Right hindlimb (tissue), 1 donor: Measurements from ENCODE around the gene KIF9.
"Not testable (repeated sequence)": the region's sequence is repeated elsewhere in the genome, so short reads cannot be mapped to it uniquely, and the experiment has no call there.

ENCODE experiments used
- DNase-seq: peaks from one replicate; pipeline ENCODE4 v3.0.0-alpha.2; 2018

The KIF9 gene

GRCh38 chr3:47282424-47283192 is at the start of gene KIF9, which contains the start of gene KLHL18:
Gene KIF9 (minus strand): TSS chr3:47282799. CDS start chr3:47277374, 5,425 bp downstream.
Gene KLHL18 (plus strand): TSS chr3:47282944. CDS start chr3:47282966, 22 bp downstream.
- DNase-seq = peak; percentile 95

GRCh38 chr3:47324278-47324865 is 41.8 kb upstream of the KIF9 start:
- peak; percentile 79 for DNase-seq

GRCh38 chr3:47323431-47324277 is 41.1 kb upstream of the KIF9 start:
- DNase-seq = no peak

- DNase-seq = no peak
These were observed 37.4 kb upstream of the KIF9 start for GRCh38 chr3:47319956-47320355.

- no peak for DNase-seq
These were observed 36.3 kb upstream of the KIF9 start for GRCh38 chr3:47318916-47319315.

- not testable (repeated sequence) for DNase-seq
These were observed 33.6 kb upstream of the KIF9 start for GRCh38 chr3:47316151-47316550.

- no peak for DNase-seq
These were observed 32.6 kb upstream of the KIF9 start for GRCh38 chr3:47315069-47315647.

- DNase-seq = no peak
These were observed 31.6 kb upstream of the KIF9 start for GRCh38 chr3:47314056-47314764.

- DNase-seq = no peak
These were observed 30.9 kb upstream of the KIF9 start for GRCh38 chr3:47313341-47314055.

GRCh38 chr3:47310391-47310790 is 27.8 kb upstream of the KIF9 start:
- no peak for DNase-seq

GRCh38 chr3:47309231-47309630 is 26.6 kb upstream of the KIF9 start:
- DNase-seq = not testable (repeated sequence)

- DNase-seq = no peak
These were observed 23.4 kb upstream of the KIF9 start for GRCh38 chr3:47306022-47306421.

- no peak for DNase-seq
These were observed 18.9 kb upstream of the KIF9 start for GRCh38 chr3:47301456-47301855.

- no peak for DNase-seq
These were observed 17.1 kb upstream of the KIF9 start for GRCh38 chr3:47299381-47300318.

- no peak for DNase-seq
These were observed 15.8 kb upstream of the KIF9 start for GRCh38 chr3:47298439-47298838.

- no peak for DNase-seq
These were observed 14.1 kb upstream of the KIF9 start for GRCh38 chr3:47296562-47297302.

GRCh38 chr3:47295976-47296375 is 13.4 kb upstream of the KIF9 start:
- no peak for DNase-seq

GRCh38 chr3:47295322-47295721 is 12.7 kb upstream of the KIF9 start:
- no peak for DNase-seq

- no peak for DNase-seq
These were observed 11.8 kb upstream of the KIF9 start for GRCh38 chr3:47294392-47294791.

- DNase-seq = no peak
These were observed 11.2 kb upstream of the KIF9 start for GRCh38 chr3:47293822-47294221.
